OCI-LY3 (cell line): ENCODE data around the gene BACE1-AS.

ENCODE experiments used
- EZH2phosphoT487 ChIP-seq: fragments of 200-600 bp; shearing (Covaris generic); IDR thresholded peaks from 2 replicates; pipeline ENCODE4 v1.6.1; 2018; ENCODE audit warnings: antibody characterized with exemption, mixed run types, low read depth
- TF ChIP-seq, protein P1 (sequence below): fragments of 200-600, 300-600 bp; sonication (generic); IDR thresholded peaks from 2 replicates; pipeline ENCODE4 v1.5.1; 2014; ENCODE audit warnings: antibody characterized with exemption, low read length, low read depth

DNA sequence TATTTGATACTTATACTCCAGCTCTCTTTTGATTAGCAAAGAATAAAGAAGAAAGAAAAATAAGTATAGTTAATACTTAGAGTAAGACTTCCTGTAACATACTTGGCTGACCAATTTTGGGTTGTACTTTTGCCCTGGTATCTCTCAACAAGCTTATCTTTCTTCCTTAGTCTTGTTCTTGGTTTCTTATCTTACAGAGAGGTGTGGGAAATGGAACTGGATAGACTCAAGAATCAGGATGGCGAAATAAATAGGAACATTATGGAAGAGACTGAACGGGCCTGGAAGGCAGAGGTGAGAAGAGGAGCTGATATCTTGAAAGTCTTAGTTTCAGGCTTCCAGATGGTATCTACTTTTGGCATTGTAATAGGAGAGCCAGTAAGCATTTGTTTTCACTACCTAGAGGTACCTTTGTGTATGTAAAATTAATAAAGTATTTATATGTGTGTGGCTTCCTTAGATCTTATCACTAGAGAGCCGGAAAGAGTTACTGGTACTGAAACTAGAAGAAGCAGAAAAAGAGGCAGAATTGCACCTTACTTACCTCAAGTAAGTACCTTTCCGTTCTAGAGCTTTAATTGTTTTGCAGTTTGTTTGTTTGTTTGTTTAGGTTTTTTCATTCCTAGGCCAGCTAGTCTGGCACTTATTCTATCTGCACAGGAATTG is 11.3 kb upstream of the BACE1-AS start:
- TF ChIP-seq, protein P1, sequence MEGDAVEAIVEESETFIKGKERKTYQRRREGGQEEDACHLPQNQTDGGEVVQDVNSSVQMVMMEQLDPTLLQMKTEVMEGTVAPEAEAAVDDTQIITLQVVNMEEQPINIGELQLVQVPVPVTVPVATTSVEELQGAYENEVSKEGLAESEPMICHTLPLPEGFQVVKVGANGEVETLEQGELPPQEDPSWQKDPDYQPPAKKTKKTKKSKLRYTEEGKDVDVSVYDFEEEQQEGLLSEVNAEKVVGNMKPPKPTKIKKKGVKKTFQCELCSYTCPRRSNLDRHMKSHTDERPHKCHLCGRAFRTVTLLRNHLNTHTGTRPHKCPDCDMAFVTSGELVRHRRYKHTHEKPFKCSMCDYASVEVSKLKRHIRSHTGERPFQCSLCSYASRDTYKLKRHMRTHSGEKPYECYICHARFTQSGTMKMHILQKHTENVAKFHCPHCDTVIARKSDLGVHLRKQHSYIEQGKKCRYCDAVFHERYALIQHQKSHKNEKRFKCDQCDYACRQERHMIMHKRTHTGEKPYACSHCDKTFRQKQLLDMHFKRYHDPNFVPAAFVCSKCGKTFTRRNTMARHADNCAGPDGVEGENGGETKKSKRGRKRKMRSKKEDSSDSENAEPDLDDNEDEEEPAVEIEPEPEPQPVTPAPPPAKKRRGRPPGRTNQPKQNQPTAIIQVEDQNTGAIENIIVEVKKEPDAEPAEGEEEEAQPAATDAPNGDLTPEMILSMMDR: no peak
- no peak for TF ChIP-seq EZH2phosphoT487
